ENCODE measurements around the gene SSR1. TPM values are rescaled to one million over a fixed set of nuclear protein-coding genes. Genes with fewer than 3 reads are reported as not detected.

Gene SSR1
- total RNA-seq, 1 experiment from 2014 or later = 65.2 TPM

- Histone ChIP-seq H3K27ac (ENCODE audit: low read length) (no peak overlapping the region), H3K9me3 (ENCODE audit: low read length) (no peaks in the 10 kb centered on the region), H3K79me2 (ENCODE audit: low read length) (peaks cover 8% of the 10 kb centered on the region; the same call in 1 of the 2 replicates), H3K9me2 (replicated peaks; ENCODE audit: low read length) (no peaks in the 10 kb centered on the region), H3K4me1 (ENCODE audit: insufficient read depth, low read length) (peaks cover 17% of the 10 kb centered on the region), H3K9ac (ENCODE audit: low read length) (no peak overlapping the region), H3K4me2 (ENCODE audit: low read length) (no peak overlapping the region), H3K36me3 (ENCODE audit: low read depth, low read length) (peaks cover 40% of the 10 kb centered on the region), H4K20me1 (ENCODE audit: low read length) (no peaks in the 10 kb centered on the region), H3K4me3 (ENCODE audit: low read length) (no peak overlapping the region), H2AFZ (ENCODE audit: low read length) (no peak overlapping the region), H3K27me3 (ENCODE audit: low read length) (no peaks in the 10 kb centered on the region), H3F3A (ENCODE audit: low read length, unreplicated experiment) (no peaks in the 10 kb centered on the region)
- TF ChIP-seq EZH2 (IDR thresholded peaks at IDR 0.05; ENCODE audit: low read length, unreplicated experiment) (no peak), EZH2phosphoT487 (IDR thresholded peaks at IDR 0.05; ENCODE audit: borderline replicate concordance, low read length) (no peak), CTCF (conservative IDR thresholded peaks at IDR 0.05; ENCODE audit: low read depth, low read length) (no peak)
- ChIA-PET POLR2A (ENCODE audit: unreplicated experiment) (no interaction called here), CTCF (no interaction called here)
- no peak for DNase-seq
- intact Hi-C loops (cut with micrococcal nuclease) = no loop called here
- no peak for ATAC-seq
- no TSS peak for BruUV-seq (replicated peaks)
Observed at GRCh38 chr6:7247179-7247456, 65.9 kb downstream of the SSR1 start.

DNA sequence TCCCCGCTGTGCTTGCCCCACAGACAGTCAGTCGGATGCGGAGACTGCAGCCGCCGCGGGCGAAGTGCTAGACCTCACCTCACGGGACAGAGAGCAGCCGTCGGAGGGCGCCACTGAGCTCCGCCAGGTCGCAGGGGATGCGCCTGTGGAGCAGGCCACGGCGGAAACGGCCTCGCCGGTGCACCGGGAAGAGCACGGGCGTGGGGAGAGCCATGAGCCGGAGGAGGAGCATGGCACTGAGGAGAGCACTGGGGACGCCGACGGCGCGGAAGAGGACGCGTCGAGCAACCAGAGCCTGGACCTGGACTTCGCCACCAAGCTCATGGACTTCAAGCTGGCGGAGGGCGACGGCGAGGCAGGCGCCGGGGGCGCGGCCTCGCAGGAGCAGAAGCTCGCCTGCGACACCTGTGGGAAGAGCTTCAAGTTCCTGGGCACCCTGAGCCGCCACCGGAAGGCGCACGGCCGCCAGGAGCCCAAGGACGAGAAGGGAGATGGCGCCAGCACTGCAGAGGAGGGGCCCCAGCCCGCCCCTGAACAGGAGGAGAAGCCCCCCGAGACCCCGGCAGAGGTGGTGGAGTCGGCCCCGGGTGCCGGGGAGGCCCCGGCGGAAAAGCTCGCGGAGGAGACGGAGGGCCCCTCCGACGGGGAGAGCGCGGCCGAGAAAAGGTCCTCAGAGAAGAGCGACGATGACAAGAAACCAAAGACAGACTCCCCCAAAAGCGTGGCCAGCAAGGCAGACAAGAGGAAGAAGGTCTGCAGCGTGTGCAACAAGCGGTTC lies 66.4 kb downstream of the SSR1 start:
- Histone ChIP-seq H3K9me2 (replicated peaks; ENCODE audit: low read length) (no peaks in the 10 kb centered on the region), H3F3A (ENCODE audit: low read length, unreplicated experiment) (no peaks in the 10 kb centered on the region), H4K20me1 (ENCODE audit: low read length) (no peaks in the 10 kb centered on the region), H3K9me3 (ENCODE audit: low read length) (no peaks in the 10 kb centered on the region), H3K36me3 (ENCODE audit: low read depth, low read length) (peaks cover 34% of the 10 kb centered on the region), H3K4me2 (ENCODE audit: low read length) (no peak overlapping the region), H3K4me1 (ENCODE audit: insufficient read depth, low read length) (peaks cover 22% of the 10 kb centered on the region), H3K27me3 (ENCODE audit: low read length) (no peaks in the 10 kb centered on the region), H3K4me3 (ENCODE audit: low read length) (no peak overlapping the region), H3K27ac (ENCODE audit: low read length) (no peak overlapping the region), H3K9ac (ENCODE audit: low read length) (no peak overlapping the region), H3K79me2 (ENCODE audit: low read length) (peaks cover 8% of the 10 kb centered on the region; the same call in 1 of the 2 replicates), H2AFZ (ENCODE audit: low read length) (no peak overlapping the region)
- ChIA-PET POLR2A (ENCODE audit: unreplicated experiment) (no interaction called here), CTCF (no interaction called here)
- intact Hi-C loops (cut with micrococcal nuclease) = no loop called here
- no peak for ATAC-seq
- no TSS peak for BruUV-seq (replicated peaks)
- DNase-seq = no peak
- TF ChIP-seq EZH2phosphoT487 (IDR thresholded peaks at IDR 0.05; ENCODE audit: borderline replicate concordance, low read length) = no peak
- TF ChIP-seq CTCF (conservative IDR thresholded peaks at IDR 0.05; ENCODE audit: low read depth, low read length) = no peak
- TF ChIP-seq EZH2 (IDR thresholded peaks at IDR 0.05; ENCODE audit: low read length, unreplicated experiment) = no peak

GRCh38 chr6:7245668-7246393 lies 67.2 kb downstream of the SSR1 start:
- POLR2A ChIA-PET (ENCODE audit: unreplicated experiment) = no interaction called here
- DNase-seq = no peak
- intact Hi-C loops (cut with micrococcal nuclease) = no loop called here

More at GRCh38 chr6:7245668-7246393, 67.2 kb downstream of the SSR1 start:
- Histone ChIP-seq H3K4me2 (ENCODE audit: low read length) (no peak overlapping the region), H3K9me2 (replicated peaks; ENCODE audit: low read length) (no peaks in the 10 kb centered on the region), H3K27ac (ENCODE audit: low read length) (no peak overlapping the region), H3K4me3 (ENCODE audit: low read length) (no peak overlapping the region), H3K79me2 (ENCODE audit: low read length) (peaks cover 11% of the 10 kb centered on the region; the same call in 1 of the 2 replicates), H4K20me1 (ENCODE audit: low read length) (no peaks in the 10 kb centered on the region), H3F3A (ENCODE audit: low read length, unreplicated experiment) (no peaks in the 10 kb centered on the region), H3K9ac (ENCODE audit: low read length) (no peak overlapping the region), H3K36me3 (ENCODE audit: low read depth, low read length) (peaks cover 32% of the 10 kb centered on the region), H3K27me3 (ENCODE audit: low read length) (no peaks in the 10 kb centered on the region), H3K9me3 (ENCODE audit: low read length) (no peaks in the 10 kb centered on the region), H2AFZ (ENCODE audit: low read length) (no peak overlapping the region), H3K4me1 (ENCODE audit: insufficient read depth, low read length) (peaks cover 25% of the 10 kb centered on the region)
- TF ChIP-seq CTCF (conservative IDR thresholded peaks at IDR 0.05; ENCODE audit: low read depth, low read length) (no peak), EZH2 (IDR thresholded peaks at IDR 0.05; ENCODE audit: low read length, unreplicated experiment) (no peak), EZH2phosphoT487 (IDR thresholded peaks at IDR 0.05; ENCODE audit: borderline replicate concordance, low read length) (no peak)
- no TSS peak for BruUV-seq (replicated peaks)
- ATAC-seq = no peak
- CTCF ChIA-PET = no interaction called here

All from PC-3 (cell line).